HG03139 (cell line): ENCODE measurements around the gene SIRT6.
"Not testable (repeated sequence)": the region's sequence is repeated elsewhere in the genome, so short reads cannot be mapped to it uniquely, and the experiment has no call there.

Experiments
- ATAC-seq: cut with Tn5 transposase; IDR thresholded peaks from one replicate; pipeline ENCODE4 v1.9.1; 2021; ENCODE audit not compliant: unreplicated experiment

The SIRT6 gene

DNA sequence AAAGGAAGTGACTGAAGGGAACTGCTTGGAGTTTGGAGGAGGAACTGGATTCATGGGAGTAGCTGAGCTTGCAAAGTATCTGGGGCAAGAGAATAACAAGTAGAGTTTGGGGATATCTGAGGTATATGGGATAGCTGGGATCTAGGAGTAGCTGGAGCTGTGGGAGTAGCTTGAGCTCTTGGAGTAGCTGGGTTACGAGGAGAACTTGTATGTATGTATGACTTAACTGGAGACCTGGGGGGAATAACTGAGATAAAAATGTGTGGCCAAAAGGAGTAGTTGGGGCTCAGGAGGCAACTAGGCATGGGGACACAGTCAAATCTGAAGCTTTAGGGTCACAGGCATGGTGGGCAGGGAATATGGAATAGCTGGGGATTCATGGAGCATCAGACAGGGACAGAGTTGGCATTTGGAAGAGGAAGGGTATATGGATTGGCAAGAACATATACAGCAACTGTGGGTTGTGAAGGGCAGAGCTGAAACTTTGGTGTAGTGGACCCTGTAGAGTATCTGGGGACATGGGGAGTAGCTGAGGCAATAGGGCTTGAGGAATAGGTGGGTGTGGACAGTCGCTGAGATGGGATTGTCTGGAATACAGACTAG, 18.7 kb upstream of the SIRT6 start:
- no peak for ATAC-seq

DNA sequence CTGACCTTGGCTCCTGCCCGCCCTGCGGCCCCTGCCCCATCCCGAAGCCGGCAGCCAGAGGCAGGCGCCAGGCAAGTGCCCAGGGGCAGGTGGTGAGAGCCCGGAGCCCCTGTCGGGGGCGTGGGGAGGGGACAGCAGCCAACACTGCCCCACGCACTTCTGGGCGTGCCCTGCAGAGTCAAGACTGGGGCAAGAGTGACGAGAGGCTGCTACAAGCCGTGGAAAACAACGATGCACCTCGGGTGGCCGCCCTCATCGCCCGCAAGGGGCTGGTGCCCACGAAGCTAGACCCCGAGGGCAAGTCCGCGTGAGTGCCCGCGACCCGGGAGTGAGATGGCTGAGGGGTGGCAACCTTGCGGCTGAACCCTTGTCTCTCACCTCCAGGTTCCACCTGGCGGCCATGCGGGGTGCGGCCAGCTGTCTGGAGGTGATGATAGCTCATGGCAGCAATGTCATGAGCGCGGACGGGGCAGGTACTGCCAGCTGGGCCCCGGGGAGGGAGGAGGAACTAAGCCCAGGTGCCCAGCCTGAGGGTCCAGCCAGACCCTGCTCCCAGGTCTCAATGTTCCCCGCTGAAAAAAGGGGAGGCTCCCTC, 17.4 kb upstream of the SIRT6 start:
- ATAC-seq = no peak

DNA sequence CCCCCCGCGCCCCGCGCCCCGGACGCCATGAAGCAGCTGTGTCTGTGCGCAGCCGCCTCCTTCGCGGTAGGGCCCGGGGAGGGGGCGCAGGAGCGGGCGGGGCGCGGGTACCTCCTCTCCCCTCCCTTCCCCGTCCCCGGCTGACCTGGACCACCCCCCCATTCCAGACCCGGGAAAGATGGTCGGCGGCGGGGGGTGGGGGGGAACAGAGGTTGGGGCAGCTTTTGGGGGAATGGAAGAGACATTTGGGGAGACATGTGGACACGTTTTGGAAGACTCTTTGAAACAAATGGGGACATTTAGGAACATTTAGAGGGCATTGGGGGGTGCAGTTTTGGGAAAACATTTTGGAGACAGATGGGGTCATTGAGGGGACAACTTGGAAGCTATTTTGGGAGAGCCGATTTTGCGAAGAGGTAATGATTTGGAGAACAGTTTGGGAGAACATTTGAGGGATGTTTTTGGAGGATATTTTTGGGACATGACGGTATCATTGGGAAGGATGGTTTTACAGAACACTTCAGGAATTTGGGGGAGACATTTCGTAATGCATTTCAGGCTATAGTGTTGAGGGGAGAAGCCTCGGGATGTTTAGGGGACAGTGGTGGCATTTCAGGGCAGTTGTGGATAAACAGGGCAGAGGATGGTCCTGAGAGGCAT, 16.2 kb upstream of the SIRT6 start:
- ATAC-seq = no peak

DNA sequence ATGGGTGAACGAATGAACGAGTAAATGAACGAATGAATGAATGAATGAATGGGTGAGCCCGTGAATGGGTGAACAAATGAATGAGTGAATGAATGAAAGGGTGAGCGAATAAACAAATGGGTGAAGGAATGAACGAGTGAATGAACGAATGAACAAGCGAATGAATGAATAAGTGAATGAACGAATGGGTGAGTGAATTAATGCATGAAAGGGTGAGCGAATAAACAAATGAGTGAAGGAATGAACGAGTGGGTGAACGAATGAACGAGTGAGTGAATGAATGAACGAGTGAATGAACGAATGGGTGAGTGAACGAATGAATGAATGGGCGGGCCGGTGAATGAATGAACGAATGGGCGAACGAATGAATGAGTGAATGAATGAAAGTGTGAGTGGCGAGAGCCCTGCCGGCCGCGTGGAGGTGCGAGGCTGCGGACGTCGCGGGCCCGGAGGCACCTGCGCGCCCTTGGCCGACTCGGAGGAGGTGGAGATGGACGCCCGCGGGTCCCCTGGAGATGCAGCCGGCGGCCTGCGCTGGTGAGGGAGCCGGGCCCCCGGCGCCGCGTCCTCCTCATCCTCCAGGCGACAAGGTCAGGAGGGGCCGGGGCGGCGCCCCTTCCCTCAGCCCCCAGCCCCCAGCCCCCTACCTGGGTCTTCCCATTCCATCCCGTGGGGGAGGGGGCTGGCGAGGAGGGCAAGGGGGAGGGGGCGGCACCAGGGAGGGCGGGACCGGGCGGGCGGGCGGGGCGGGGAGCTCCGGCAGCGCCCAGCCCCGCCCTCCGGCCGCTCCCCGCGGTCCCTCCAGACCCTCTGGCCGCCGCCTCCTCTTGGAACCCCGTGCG, 15.5 kb upstream of the SIRT6 start:
- ATAC-seq = no peak

DNA sequence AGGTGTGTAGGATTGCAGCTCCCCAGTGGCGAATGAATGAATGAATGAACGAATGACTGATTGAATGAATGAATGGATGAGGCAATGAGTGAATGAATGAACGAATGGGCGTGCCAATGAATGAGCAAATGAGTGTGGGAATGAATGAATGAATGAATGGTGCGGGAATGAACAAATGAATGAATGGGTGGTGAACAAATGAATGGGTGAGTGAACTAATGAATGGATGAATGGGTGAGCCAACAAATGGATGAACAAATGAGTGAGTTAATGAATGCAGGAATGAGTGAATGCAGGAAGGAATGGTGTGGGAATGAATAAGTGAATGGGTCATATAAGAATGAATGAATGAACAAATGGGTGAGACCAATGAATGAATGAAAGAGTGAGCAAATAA, 14.9 kb upstream of the SIRT6 start:
- no peak for ATAC-seq

DNA sequence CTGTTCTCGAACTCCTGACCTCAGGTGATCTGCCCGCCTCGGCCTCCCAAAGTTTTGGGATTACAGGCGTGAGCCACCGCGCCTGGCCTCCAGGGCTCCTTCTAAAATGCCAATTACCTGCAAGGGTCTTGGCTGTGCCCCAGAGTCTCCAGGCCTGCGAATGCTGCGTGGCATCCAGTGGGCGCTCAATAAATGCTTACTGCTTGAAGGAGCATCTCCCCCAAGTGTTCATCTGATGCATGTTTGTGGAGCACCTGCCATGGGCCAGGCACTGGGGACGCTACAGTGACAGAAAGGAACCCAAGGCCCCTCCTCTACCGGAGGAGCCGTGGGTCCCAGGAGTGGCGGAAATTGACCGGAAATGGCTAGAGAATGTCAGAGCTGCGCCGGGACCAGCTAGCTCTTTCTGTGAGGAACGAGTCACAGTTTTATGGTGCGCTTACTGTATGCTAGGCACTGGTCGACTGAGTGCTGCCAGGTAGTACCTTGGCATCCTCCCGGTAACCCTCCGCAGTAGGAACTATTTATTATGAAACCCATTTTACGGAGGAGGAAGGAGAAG, 14.3 kb upstream of the SIRT6 start:
- ATAC-seq = no peak

DNA sequence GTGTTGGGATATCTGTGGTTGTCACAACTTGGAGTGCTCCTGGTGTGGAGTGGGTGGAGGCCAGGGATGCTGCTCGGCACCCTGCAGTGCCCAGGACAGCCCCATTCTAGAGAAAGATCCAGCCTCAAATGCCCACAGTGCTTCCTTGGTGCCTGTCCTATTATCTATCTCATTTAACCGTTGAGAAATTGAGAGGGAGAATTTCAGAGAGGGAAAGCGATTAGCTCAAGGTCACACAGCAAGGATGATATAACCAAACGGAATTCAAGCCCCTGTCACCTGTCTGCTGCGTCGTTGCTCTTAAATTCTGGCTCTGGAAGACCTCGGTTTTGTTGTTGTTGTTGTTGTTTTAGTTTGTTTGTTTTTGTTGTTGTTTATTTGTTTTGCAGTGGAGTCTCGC, 13.6 kb upstream of the SIRT6 start:
- ATAC-seq = no peak

DNA sequence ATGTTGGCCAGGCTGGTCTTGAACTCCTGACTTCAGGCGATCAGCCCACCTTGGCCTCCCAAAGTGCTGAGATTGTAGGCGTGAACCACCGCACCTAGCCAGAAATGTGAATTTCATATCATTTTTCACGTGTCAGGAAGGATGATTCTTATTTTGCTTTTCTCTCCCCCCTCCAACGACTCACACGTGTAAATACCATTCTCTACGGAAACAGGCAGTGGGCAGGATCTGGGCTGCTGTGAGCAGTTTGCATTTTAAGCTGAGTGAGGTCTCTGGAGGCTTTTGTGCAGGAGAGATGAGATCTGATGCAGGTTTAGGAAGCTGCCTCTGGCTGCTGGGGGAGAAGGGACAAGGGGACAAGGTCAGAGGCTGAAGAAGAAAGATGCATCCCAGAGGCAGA, 12.0 kb upstream of the SIRT6 start:
- no peak for ATAC-seq

DNA sequence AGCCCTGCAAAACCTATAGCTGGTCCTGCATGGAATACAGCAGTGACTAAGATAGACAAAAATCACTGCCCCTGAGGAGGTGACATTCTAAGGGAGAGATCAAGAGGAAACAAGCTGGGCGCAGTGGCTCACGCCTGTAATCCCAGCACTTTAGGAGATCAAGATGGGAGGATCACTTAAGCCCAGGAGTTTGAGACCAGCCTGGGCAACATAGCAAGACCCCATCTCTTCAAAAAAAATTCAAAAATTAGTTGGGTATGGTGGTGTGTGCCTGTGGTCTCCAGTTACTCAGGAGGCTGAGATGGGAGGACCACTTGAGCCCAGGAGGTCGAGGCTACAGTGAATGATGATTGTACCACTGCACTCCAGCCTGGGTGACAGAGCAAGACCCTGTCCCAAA, 10.2 kb upstream of the SIRT6 start:
- ATAC-seq = not testable (repeated sequence)

DNA sequence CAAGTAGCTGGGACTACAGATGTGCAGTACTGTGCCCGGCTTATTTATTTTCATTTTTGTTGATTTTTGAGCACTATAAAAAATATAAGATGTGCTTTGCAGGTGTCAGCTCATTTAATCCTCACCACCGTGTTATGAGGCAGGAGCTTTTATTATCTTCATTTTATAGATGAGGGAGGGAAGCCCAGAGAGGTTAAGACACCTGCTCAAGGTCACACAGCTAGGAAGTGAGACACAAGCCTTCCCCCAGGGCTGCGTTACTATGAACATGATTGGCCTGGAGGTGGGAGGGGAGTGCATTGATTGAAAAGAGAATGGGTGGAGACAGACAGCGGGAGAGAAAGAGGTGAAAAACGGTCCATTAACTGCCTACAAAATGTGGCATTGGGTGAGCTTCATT, 7.3 kb upstream of the SIRT6 start:
- no peak for ATAC-seq

DNA sequence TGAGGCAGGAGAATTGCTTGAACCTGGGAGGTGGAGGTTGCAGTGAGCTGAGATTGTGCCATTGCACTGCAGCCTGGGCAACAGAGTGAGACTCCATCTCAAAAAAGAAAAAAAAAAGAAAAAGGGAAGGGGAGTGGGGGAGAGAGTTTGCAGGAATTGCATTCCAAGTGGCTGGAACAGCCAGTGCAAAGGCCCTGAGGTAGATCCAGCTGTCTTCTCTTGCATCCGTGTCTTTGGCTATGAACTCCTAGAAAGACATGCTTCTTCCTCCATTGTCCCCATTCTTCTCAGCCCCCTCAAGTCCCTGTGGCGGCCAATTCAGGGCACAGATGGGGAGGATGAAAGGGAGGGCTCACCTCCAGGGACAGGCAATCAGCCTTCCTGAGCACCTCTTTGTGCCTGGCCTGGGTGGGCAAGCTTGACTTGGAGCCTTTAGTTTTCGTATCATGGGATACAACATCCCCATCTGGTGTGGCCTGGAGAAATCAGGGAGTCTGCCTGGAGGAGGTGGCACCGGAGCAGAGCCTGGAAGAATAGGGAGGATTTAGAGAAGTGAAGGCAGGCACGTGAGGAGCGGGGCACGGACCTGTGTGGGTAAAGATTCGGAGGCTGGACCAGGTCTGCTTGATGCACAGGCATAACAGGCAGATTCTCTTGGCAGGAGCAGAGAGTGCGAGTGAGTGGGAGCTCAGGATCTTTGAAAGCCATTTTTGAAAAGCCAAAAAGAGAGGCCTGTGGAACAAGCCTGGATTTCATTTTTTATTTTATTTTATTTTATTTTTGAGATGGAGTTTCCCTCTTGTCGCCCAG, 5.2 kb upstream of the SIRT6 start:
- no peak for ATAC-seq

DNA sequence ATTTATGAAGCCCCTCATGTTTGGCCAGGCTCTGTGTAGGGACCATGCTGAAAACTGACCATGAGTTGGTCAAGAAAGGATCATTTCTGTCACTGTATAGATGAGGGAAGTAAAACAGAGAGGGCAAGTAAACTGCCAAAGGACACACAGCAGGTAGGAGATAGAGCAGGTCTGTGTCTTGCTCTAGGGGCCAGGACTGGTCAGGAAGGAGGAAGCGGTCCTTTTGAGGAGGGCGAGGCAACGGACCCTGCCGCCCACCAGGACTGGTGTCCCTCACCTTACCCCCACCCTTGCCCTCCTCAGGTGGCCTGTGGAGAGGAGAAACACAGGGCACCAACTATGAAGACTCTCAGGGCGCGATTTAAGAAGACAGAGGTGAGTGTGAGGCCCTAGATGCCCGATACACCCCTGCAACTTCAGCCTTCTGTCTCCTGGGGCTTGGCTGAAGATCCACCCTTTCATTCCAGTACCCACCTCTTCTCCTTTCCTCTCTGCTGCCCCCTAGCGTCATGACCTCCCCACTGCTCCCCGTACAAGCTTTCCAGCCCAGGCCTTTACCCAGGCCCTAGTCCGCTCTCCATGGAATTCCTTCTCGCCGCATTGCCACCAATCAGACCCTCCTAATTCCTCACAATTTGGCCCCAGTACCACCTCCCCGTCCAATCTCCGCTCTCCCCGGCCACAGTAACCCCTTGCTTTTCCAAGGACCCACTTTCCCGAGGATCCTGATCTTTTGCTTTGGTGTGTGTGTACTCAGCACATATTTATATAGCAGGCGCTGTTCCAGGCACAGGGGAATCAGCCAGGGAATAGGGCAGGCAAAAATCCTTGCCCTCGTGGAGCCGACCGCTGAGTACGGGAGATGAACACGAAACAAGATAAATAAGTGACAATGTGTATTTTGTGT, 4.0 kb upstream of the SIRT6 start:
- ATAC-seq = no peak

DNA sequence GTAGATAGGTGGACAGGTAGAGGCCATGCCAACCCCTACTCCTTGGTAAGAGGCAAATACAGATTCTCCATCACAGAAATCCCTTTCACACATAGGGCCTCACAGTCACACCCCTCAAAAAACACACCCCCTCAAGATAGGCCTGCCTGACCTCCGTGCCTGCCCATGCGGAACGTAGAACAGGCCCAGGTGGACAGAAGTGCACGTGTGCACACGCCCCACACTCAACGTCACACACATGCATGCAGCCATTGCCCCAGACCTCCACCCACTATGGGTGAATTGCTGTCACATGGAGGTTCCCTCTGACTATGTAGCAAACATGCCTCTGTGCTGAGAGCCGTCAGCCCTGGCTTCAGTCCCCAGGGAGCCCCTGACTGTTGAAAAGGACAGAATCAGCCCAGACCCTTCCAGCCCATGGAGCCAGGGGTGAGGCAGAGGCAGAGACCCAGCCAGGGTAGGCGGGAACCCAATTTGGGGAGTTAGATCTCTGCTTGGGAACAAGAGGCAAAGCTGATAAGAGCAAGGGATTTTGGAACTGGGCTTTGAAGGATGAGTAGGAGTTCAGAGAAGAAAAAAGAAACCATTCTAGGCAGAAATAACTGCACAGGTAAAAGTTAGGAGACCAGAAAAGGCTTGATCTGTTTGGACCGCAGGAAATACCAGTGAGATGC, 3.2 kb upstream of the SIRT6 start:
- no peak for ATAC-seq

DNA sequence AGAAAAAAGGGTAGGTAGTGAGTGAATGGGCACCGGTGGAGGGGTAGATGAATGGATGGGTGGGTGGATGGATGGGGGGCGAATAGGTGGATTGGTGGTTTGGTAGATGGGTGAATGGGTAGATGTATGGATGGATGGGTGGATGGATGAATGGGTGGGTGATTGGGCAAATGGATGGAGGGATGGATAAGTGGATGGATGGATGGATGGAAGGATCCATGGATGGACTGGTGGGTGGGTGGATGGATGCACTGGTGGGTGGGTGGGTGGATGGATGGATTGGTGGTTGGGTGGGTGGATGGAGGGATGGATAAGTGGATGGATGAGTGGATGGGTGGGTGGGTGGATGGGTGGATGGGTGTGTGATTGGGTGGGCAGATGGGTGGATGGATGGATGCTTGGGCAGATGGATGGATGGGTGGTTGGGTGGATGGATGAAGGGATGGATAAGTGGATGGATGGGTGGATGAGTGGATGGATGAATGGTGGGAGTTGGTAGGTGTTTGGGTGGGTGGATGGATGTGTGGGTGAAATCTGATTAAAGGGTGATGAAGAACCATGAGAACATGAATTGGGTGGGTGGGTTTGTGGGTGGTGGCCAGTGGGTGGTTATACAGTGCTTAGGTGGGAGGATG, 2.5 kb upstream of the SIRT6 start:
- ATAC-seq = no peak

DNA sequence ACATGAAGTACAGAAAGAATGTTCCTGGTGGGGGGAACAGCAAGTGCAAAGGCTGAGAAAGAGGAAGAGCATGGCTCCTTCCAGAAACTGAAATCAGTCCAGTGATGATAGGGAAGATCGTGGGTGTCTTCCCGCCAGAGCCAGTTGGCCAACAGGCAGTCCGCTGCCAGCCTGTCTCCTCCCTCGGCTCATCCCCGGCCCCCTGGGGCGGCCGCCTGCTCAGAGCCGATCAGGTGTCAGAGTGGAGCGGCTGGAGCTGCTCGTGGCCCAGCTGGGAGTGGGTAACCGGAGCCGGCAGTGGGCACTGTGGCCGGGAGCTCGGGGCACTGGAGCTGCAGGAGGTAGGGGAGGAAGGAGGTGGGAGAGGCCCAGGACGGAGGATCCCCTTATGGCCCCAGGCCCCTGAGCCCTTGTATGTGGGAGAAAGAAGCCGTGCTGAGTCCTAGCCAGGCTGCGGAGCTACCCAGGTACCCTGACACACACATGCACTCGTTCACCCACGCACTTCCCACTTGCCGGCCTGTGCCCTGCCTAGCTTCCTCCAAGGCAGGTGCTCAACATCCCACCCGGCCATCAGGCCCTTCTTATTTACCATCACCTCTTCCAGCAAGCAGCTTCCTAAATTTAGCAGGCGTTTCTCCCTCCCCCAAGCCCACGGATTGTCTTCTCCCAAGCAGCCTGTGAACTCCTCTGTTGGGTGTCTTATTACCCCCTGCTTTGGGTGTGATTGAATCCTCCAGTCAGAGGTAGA, 1.8 kb upstream of the SIRT6 start:
- ATAC-seq = no peak

DNA sequence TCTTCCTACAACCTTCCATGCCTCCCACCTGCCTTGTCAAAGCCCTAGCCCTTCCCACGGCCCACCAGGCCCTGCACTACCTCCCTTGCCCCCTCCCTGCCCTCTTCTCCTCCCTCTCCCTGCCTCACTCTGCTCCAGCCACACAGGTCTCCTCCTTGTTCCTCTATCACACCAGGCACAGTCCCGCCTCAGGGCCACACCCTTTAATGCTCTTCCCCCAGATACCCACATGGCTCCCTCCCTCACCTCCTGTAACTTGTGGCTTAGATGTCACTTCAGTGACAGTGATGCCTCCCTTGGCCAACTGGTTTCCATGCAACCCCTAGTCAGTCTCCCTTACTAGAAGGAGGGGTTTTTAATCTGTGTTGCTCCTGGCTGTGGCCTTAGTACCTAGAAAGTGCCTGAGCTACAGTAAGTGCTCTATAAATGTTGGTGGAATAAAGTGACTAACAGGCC, 1.3 kb downstream of the SIRT6 start:
- no peak for ATAC-seq

DNA sequence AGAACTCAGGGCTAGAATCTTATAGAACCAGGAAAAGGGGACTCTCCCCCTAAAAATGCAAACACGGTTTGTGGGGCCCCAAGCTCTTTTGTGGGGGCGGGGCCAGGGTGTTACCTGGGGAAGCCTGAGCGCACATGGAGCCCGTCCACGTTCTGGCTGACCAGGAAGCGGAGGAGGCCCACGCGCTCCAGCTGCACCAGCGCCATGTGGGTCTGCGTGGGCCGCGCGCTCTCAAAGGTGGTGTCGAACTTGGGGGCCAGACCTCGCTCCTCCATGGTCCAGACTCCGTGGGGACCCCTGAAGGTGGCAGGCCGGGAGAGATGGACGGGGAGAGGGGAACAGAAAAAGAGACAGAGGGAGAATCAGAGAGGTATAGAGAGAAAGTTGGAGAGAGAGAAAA, 3.4 kb downstream of the SIRT6 start:
- ATAC-seq = no peak

DNA sequence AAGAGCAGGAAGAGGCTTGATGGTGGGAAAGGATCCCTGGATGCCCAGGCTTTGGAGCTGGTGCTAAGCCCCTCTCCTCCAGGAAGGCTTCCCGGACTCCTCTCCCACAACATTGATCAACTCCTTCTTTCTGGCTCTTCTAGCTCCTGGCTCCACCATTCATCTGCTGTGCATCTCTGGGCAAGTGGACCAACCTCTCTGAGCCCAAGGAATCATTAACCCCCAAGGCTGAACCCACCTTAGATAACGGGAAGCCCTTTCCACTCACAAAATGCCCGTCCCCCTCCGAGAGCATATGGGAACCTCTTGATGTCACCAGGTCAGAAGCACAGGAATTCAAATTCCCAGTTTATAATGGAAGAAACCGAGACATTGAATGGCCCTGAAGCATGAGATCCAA, 5.2 kb downstream of the SIRT6 start:
- no peak for ATAC-seq
